ENCODE data around the gene C16orf78. TPM values are rescaled to one million over a fixed set of nuclear protein-coding genes. Genes with fewer than 3 reads are reported as not detected.

C16orf78 gene
- total RNA-seq, 4 donors from 2014 or later: not detected

GRCh38 chr16:49443576-49443975 is 70.0 kb downstream of the C16orf78 start:
- TF ChIP-seq CTCF (IDR thresholded peaks at IDR 0.05) (no peak), POLR2A (IDR thresholded peaks at IDR 0.05) (no peak)
- Histone ChIP-seq H3K36me3 (no peaks in the 10 kb centered on the region), H3K4me3 (no peak overlapping the region), H3K9me3 (no peaks in the 10 kb centered on the region), H3K27me3 (no peaks in the 10 kb centered on the region), H3K27ac (no peak overlapping the region), H3K4me1 (peaks cover 0 to 4% of the 10 kb centered on the region in 2 donors)
- intact Hi-C loops (cut with DNase I; ENCODE audit: low total_unique reads): no loop called here
- no peak for DNase-seq

GRCh38 chr16:49446805-49447204 is 73.2 kb downstream of the C16orf78 start:
- Histone ChIP-seq H3K9me3 (no peaks in the 10 kb centered on the region), H3K27ac (no peak overlapping the region), H3K4me1 (no peaks in the 10 kb centered on the region), H3K36me3 (no peaks in the 10 kb centered on the region), H3K4me3 (no peak overlapping the region), H3K27me3 (no peaks in the 10 kb centered on the region)
- no peak for TF ChIP-seq CTCF (IDR thresholded peaks at IDR 0.05)
- TF ChIP-seq POLR2A (IDR thresholded peaks at IDR 0.05): no peak
- intact Hi-C loops (cut with DNase I; ENCODE audit: low total_unique reads): no loop called here
- DNase-seq: no peak

Other genes with a start within 250 kb of the C16orf78 start
- 1 to 10 TPM in 1 of 4 donors, under 1 TPM in 1, not detected in 2; 0.83 to 2.4 TPM for gene CBLN1, start 92.0 kb upstream of the C16orf78 start, total RNA-seq